ENCODE measurements around the gene DNAH9.

The DNAH9 gene

GRCh38 chr17:11807606-11808005, 209.3 kb downstream of the DNAH9 start:
- DNase-seq (ENCODE audit: low read depth in 1 of 2, low spot score in 1 of 2) = no peak
- TF ChIP-seq JUND (IDR thresholded peaks at IDR 0.05; ENCODE audit: low read depth) = no peak
- in situ Hi-C loops (cut with HindIII; ENCODE audit: low pct_unique_long_range_greater_than_20kb, low sequenced_read_pairs) = no loop called here

GRCh38 chr17:11813278-11813677, 215.0 kb downstream of the DNAH9 start:
- no peak for TF ChIP-seq JUND (IDR thresholded peaks at IDR 0.05; ENCODE audit: low read depth)
- in situ Hi-C loops (cut with HindIII; ENCODE audit: low pct_unique_long_range_greater_than_20kb, low sequenced_read_pairs) = no loop called here
- no peak for DNase-seq (ENCODE audit: low read depth in 1 of 2, low spot score in 1 of 2)

- TF ChIP-seq JUND (IDR thresholded peaks at IDR 0.05; ENCODE audit: low read depth) = no peak
- DNase-seq (ENCODE audit: low read depth in 1 of 2, low spot score in 1 of 2) = no peak
- in situ Hi-C loops (cut with HindIII; ENCODE audit: low pct_unique_long_range_greater_than_20kb, low sequenced_read_pairs) = no loop called here
These were observed 215.6 kb downstream of the DNAH9 start for GRCh38 chr17:11813871-11814270.

- TF ChIP-seq JUND (IDR thresholded peaks at IDR 0.05; ENCODE audit: low read depth) = no peak
- no peak for DNase-seq (ENCODE audit: low read depth in 1 of 2, low spot score in 1 of 2)
- in situ Hi-C loops (cut with HindIII; ENCODE audit: low pct_unique_long_range_greater_than_20kb, low sequenced_read_pairs) = no loop called here
These were observed 216.5 kb downstream of the DNAH9 start for GRCh38 chr17:11814655-11815262.

DNA sequence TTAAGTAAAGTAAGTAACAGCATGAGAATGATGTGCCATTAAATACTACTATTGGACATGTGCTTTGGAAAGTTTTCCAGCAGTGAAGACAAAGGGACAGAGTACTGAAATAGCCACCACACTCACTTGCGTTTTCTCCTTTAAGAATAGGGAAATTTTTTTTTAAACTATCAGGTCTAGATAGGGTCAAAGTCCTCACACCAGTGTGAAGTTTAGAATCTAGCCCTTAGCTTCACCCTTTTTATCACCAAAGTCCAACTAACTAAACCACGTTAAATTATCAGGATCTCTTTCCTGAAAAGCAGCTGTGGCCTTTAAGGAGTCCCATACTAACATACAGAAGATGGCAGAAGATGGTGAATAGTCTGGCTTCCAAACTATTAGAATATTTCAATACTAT, 218.1 kb downstream of the DNAH9 start:
- DNase-seq (ENCODE audit: low read depth in 1 of 2, low spot score in 1 of 2) = no peak
- in situ Hi-C loops (cut with HindIII; ENCODE audit: low pct_unique_long_range_greater_than_20kb, low sequenced_read_pairs) = no loop called here

DNA sequence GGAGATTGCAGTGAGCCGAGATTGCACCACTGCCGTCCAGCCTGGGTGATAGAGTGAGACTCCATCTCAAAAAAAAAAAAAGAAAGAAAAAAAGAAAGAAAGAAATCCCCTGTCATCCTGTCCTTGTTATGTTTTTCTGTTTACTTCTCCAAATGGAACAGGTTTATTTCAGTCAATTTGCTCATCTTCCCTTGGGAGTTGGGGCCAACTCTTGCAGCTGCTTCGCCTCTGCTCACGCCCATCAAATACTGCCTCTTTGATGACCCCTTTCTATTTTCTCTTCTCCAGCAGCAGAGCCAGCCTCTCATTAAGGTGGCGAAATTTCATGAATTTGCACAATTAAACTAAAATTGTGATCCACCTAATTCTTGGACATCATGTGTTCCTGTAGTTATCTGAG, 225.6 kb downstream of the DNAH9 start:
- TF ChIP-seq JUND (IDR thresholded peaks at IDR 0.05; ENCODE audit: low read depth) = no peak
- DNase-seq (ENCODE audit: low read depth in 1 of 2, low spot score in 1 of 2) = no peak
- in situ Hi-C loops (cut with HindIII; ENCODE audit: low pct_unique_long_range_greater_than_20kb, low sequenced_read_pairs) = no loop called here

More for the DNA sequence above, 218.1 kb downstream of the DNAH9 start:
- no peak for TF ChIP-seq JUND (IDR thresholded peaks at IDR 0.05; ENCODE audit: low read depth)

DNA sequence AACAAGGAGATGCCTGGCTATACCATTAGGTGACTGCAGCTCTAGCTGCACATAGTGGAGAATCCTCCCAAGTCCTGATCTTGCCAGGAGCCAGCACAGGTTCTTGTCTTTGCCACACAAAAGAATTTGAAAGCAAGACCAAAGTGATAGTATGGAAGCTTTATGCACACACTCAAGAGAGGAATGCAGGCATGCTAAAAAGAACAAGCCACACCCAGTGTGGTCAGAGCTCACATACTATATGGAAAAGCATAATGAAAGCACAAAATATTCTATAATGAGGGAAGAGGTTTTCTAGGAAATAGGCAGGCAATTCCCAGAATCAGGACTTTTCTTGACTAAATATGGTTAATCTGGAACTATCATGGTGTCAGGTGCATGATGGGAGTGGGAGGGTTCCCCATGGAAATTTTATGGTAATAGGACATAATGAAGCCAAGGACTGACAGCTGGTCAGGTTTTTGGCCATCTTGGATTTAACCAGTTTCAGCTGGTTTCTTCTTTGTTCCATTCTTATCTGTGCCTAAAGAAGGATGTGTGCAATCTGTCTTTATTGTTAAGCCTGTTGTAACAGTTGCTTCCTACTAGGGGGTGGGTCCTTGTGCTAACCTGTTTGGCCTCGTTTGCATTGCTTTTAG, 227.4 kb downstream of the DNAH9 start:
- in situ Hi-C loops (cut with HindIII; ENCODE audit: low pct_unique_long_range_greater_than_20kb, low sequenced_read_pairs) = no loop called here
- TF ChIP-seq JUND (IDR thresholded peaks at IDR 0.05; ENCODE audit: low read depth) = no peak
- DNase-seq (ENCODE audit: low read depth in 1 of 2, low spot score in 1 of 2) = no peak

GRCh38 chr17:11832401-11833137, 234.3 kb downstream of the DNAH9 start:
- in situ Hi-C loops (cut with HindIII; ENCODE audit: low pct_unique_long_range_greater_than_20kb, low sequenced_read_pairs) = no loop called here

GRCh38 chr17:11836508-11836907, 238.2 kb downstream of the DNAH9 start:
- in situ Hi-C loops (cut with HindIII; ENCODE audit: low pct_unique_long_range_greater_than_20kb, low sequenced_read_pairs) = no loop called here
- DNase-seq (ENCODE audit: low read depth in 1 of 2, low spot score in 1 of 2) = no peak
- no peak for TF ChIP-seq JUND (IDR thresholded peaks at IDR 0.05; ENCODE audit: low read depth)

More at GRCh38 chr17:11832401-11833137, 234.3 kb downstream of the DNAH9 start:
- TF ChIP-seq JUND (IDR thresholded peaks at IDR 0.05; ENCODE audit: low read depth) = no peak
- DNase-seq (ENCODE audit: low read depth in 1 of 2, low spot score in 1 of 2) = no peak

DNA sequence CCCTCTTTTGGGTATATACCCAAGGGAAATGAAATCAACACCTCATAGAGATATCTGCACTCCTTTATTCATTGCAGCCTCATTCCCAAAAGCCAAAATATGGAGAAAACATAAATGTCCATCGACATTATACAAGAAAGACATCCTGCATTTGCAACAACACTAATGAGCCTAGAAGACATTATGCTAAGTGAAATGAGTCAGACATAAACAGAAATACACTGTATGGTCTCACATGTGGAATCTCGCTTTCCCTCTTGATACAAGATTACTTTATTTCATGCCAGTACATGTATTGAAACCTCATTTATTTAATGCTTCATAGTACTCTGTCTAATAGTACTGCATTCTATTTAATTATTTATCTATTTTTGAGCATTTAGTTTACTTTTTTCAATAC, 241.8 kb downstream of the DNAH9 start:
- DNase-seq (ENCODE audit: low read depth in 1 of 2, low spot score in 1 of 2) = no peak
- no peak for TF ChIP-seq JUND (IDR thresholded peaks at IDR 0.05; ENCODE audit: low read depth)
- in situ Hi-C loops (cut with HindIII; ENCODE audit: low pct_unique_long_range_greater_than_20kb, low sequenced_read_pairs) = no loop called here

- DNase-seq (ENCODE audit: low read depth in 1 of 2, low spot score in 1 of 2) = no peak
- no peak for TF ChIP-seq JUND (IDR thresholded peaks at IDR 0.05; ENCODE audit: low read depth)
- in situ Hi-C loops (cut with HindIII; ENCODE audit: low pct_unique_long_range_greater_than_20kb, low sequenced_read_pairs) = no loop called here
These were observed 242.6 kb downstream of the DNAH9 start for GRCh38 chr17:11840831-11841230.

GRCh38 chr17:11848330-11848729, 250.1 kb downstream of the DNAH9 start:
- TF ChIP-seq JUND (IDR thresholded peaks at IDR 0.05; ENCODE audit: low read depth) = no peak
- in situ Hi-C loops (cut with HindIII; ENCODE audit: low pct_unique_long_range_greater_than_20kb, low sequenced_read_pairs) = no loop called here
- DNase-seq (ENCODE audit: low read depth in 1 of 2, low spot score in 1 of 2) = no peak

GRCh38 chr17:11852231-11852630, 254.0 kb downstream of the DNAH9 start:
- in situ Hi-C loops (cut with HindIII; ENCODE audit: low pct_unique_long_range_greater_than_20kb, low sequenced_read_pairs) = no loop called here
- no peak for TF ChIP-seq JUND (IDR thresholded peaks at IDR 0.05; ENCODE audit: low read depth)
- DNase-seq (ENCODE audit: low read depth in 1 of 2, low spot score in 1 of 2) = no peak

Measured in T47D (cell line).